ENCODE results near the gene KCNJ2. TPM values are rescaled to one million over a fixed set of nuclear protein-coding genes. Genes with fewer than 3 reads are reported as not detected.

KCNJ2 gene
- total RNA-seq, 1 experiment from 2014 or later, result not detected

GRCh38 chr17:70159980-70160379, 9.4 kb upstream of the KCNJ2 start:
- TF ChIP-seq EGR1 (IDR thresholded peaks at IDR 0.05; ENCODE audit: low read depth) (no peak), TCF7L2 (IDR thresholded peaks at IDR 0.05; ENCODE audit: borderline replicate concordance, extremely low read depth, insufficient read depth, insufficient read length) (no peak), EZH2phosphoT487 (IDR thresholded peaks at IDR 0.05; ENCODE audit: borderline replicate concordance) (no peak), ATF3 (IDR thresholded peaks at IDR 0.05) (no peak), ZBTB33 (IDR thresholded peaks at IDR 0.05; ENCODE audit: extremely low read depth, insufficient replicate concordance, low read length) (no peak), ELF1 (IDR thresholded peaks at IDR 0.05; ENCODE audit: borderline replicate concordance, low read depth) (no peak), CTCF (IDR thresholded peaks at IDR 0.05 in 2 of 3, conservative IDR thresholded peaks at IDR 0.05 in 1 of 3; ENCODE audit: borderline replicate concordance in 1 of 3, insufficient read depth in 1 of 3, low read depth in 2 of 3, low read length in 2 of 3) (no peak), YY1 (IDR thresholded peaks at IDR 0.05; ENCODE audit: extremely low read depth, insufficient replicate concordance, low read depth, low read length) (no peak), JUND (IDR thresholded peaks at IDR 0.05) (no peak), POLR2AphosphoS5 (IDR thresholded peaks at IDR 0.05; ENCODE audit: low read depth, low read length) (no peak), CBX3 (IDR thresholded peaks at IDR 0.05; ENCODE audit: low read depth) (no peak), ZNF274 (IDR thresholded peaks at IDR 0.05; ENCODE audit: low read depth, low read length) (no peak), SIN3A (IDR thresholded peaks at IDR 0.05; ENCODE audit: low read depth) (no peak), FOSL1 (IDR thresholded peaks at IDR 0.05; ENCODE audit: low read depth) (no peak), POLR2A (IDR thresholded peaks at IDR 0.05; ENCODE audit: borderline replicate concordance, extremely low read depth, insufficient read depth, insufficient read length) (no peak), SP1 (IDR thresholded peaks at IDR 0.05; ENCODE audit: low read depth) (no peak), SRF (IDR thresholded peaks at IDR 0.05; ENCODE audit: low read depth) (no peak), MAX (IDR thresholded peaks at IDR 0.05) (no peak)
- no peak overlapping the region for H2AFZ ChIP-seq (ENCODE audit: low read depth, low read length, poor library complexity, severe bottlenecking)
- H3K27ac ChIP-seq (ENCODE audit: low read depth, low read length), result no peak overlapping the region
- no peaks in the 10 kb centered on the region for H3K79me2 ChIP-seq (ENCODE audit: insufficient read depth, low read length)
- H3K4me1 ChIP-seq (ENCODE audit: control insufficient read depth in 1 of 2, insufficient read depth in 2 of 2, low read length in 2 of 2), result no peaks in the 10 kb centered on the region
- ChIA-PET POLR2A (no interaction called here), CTCF (no interaction called here), RAD21 (ENCODE audit: low non-redundant PET in 1 of 2, low total read pairs in 2 of 2, uncharacterized antibody in 2 of 2, unreplicated experiment in 2 of 2) (no interaction called here)
- H3K4me3 ChIP-seq (replicated peaks in 1 of 2; ENCODE audit: low read depth in 1 of 2, low read length in 2 of 2), result no peak overlapping the region
- no peaks in the 10 kb centered on the region for H3K36me3 ChIP-seq (ENCODE audit: control insufficient read depth in 1 of 2, insufficient read depth in 2 of 2, low read length in 2 of 2)
- H3K27me3 ChIP-seq (ENCODE audit: insufficient read depth, low read length), result no peaks in the 10 kb centered on the region
- no peaks in the 10 kb centered on the region for H4K20me1 ChIP-seq (ENCODE audit: insufficient read depth)
- H3K9ac ChIP-seq (ENCODE audit: low read length), result no peak overlapping the region
- no TSS peak for BruUV-seq (replicated peaks)
- intact Hi-C loops (cut with micrococcal nuclease), result no loop called here
- ATAC-seq (no peak), DNase-seq (ENCODE audit: low read depth, low spot score) (no peak)
- H3K9me3 ChIP-seq (ENCODE audit: control insufficient read depth in 1 of 2, insufficient read depth in 1 of 2, low read depth in 1 of 2, low read length in 2 of 2), result peaks cover 8 to 17% of the 10 kb centered on the region in 2 experiments; a peak in 2 of 4 replicates
- H3K9me2 ChIP-seq (ENCODE audit: insufficient read depth), result no peaks in the 10 kb centered on the region
- H3K4me2 ChIP-seq (ENCODE audit: low read length), result no peak overlapping the region

All from HCT116 (cell line).